Karpas-422 (cell line): Measurements from ENCODE around the gene MPP1. TPM values are rescaled to one million over a fixed set of nuclear protein-coding genes. Genes with fewer than 3 reads are reported as not detected.
"Not testable (repeated sequence)": the region's sequence is repeated elsewhere in the genome, so short reads cannot be mapped to it uniquely, and the experiment has no call there.

ENCODE experiments used
- DNase-seq: peaks from one replicate; pipeline ENCODE4 v3.0.0-alpha.2; 2015
- H2AFZ ChIP-seq: fragments of 200-600 bp; sonication (generic); 2 replicates; pipeline ENCODE4 v1.6.1; 2014; ENCODE audit warnings: antibody characterized with exemption, low read length, mixed read lengths
- H3K27ac ChIP-seq: fragments of 200-600 bp; sonication (generic); 2 replicates; pipeline ENCODE4 v1.5.1; 2014; ENCODE audit warnings: mild to moderate bottlenecking, low read length, moderate library complexity
- H3K27me3 ChIP-seq: fragments of 200-600 bp; sonication (generic); 2 replicates; pipeline ENCODE4 v1.6.1; 2014; ENCODE audit warnings: low read length, mixed read lengths
- H3K36me3 ChIP-seq: fragments of 200-600 bp; sonication (generic); 2 replicates; pipeline ENCODE4 v1.6.1; 2014; ENCODE audit warnings: low read length, mixed read lengths; ENCODE audit not compliant: insufficient read depth
- H3K4me1 ChIP-seq: fragments of 200-600 bp; sonication (generic); 2 replicates; pipeline ENCODE4 v1.6.1; 2014; ENCODE audit warnings: mild to moderate bottlenecking, low read length, mixed read lengths
- H3K4me2 ChIP-seq: fragments of 200-600 bp; sonication (generic); 2 replicates; pipeline ENCODE4 v1.6.1; 2014; ENCODE audit warnings: low read length, low read depth, mild to moderate bottlenecking; ENCODE audit not compliant: poor library complexity, severe bottlenecking
- H3K4me3 ChIP-seq: fragments of 200-600 bp; sonication (generic); 2 replicates; pipeline ENCODE4 v1.5.1; 2014; ENCODE audit warnings: mild to moderate bottlenecking, antibody characterized with exemption, low read length, mixed read lengths
- H3K79me2 ChIP-seq: fragments of 200-600 bp; sonication (generic); 2 replicates; pipeline ENCODE4 v1.6.1; 2014; ENCODE audit warnings: mild to moderate bottlenecking, low read length, mixed read lengths
- H3K9ac ChIP-seq: fragments of 200-600 bp; sonication (generic); 2 replicates; pipeline ENCODE4 v1.6.0; 2014; ENCODE audit warnings: low read length
- H3K9me2 ChIP-seq: fragments of 200-600 bp; sonication (generic), shearing (Covaris generic); replicated peaks from 2 replicates; pipeline ENCODE4 v1.6.0; 2014; ENCODE audit warnings: mild to moderate bottlenecking, low read length, moderate library complexity; ENCODE audit not compliant: insufficient read depth
- H3K9me3 ChIP-seq: fragments of 300-700, 200-600 bp; sonication (generic); 2 replicates; pipeline ENCODE4 v1.6.1; 2014; ENCODE audit warnings: low read length, mixed read lengths
- H4K20me1 ChIP-seq: fragments of 200-600 bp; sonication (generic); 2 replicates; pipeline ENCODE4 v1.6.1; 2014; ENCODE audit warnings: mild to moderate bottlenecking, antibody characterized with exemption, low read length, low read depth; ENCODE audit not compliant: insufficient read depth
- total RNA-seq: library from RNA; depleted of rRNA; stranded (reverse); fragments of >200 nt; shearing (Covaris generic); gene quantifications from 2 replicates; pipeline ENCODE4 v1.2.3, GENCODE V29; 2014; ENCODE audit warnings: low replicate concordance

The MPP1 gene
- total RNA-seq, 1 experiment from 2014 or later: 10.7 TPM

- H4K20me1 ChIP-seq, H3K27ac ChIP-seq, H3K4me2 ChIP-seq, H3K4me3 ChIP-seq, H3K36me3 ChIP-seq, H3K27me3 ChIP-seq, H3K9me2 ChIP-seq, H3K9ac ChIP-seq, DNase-seq, H3K9me3 ChIP-seq, H3K79me2 ChIP-seq, H2AFZ ChIP-seq: not testable (repeated sequence)
- peaks cover 23% of the 10 kb centered on the region for H3K4me1 ChIP-seq
Observed at GRCh38 chrX:154817048-154817618, 11.8 kb upstream of the MPP1 start.

- H2AFZ ChIP-seq, H3K79me2 ChIP-seq, H3K9me3 ChIP-seq, H3K4me3 ChIP-seq, H3K4me2 ChIP-seq, DNase-seq, H3K27ac ChIP-seq, H3K9ac ChIP-seq, H4K20me1 ChIP-seq, H3K36me3 ChIP-seq, H3K9me2 ChIP-seq, H3K27me3 ChIP-seq: not testable (repeated sequence)
- peaks cover 23% of the 10 kb centered on the region for H3K4me1 ChIP-seq
Observed at GRCh38 chrX:154816326-154816898, 11.1 kb upstream of the MPP1 start.

GRCh38 chrX:154815274-154815818, 10.1 kb upstream of the MPP1 start:
- Histone ChIP-seq H3K36me3 (no peaks in the 10 kb centered on the region), H3K27ac (no peak overlapping the region), H4K20me1 (no peaks in the 10 kb centered on the region), H3K4me1 (peaks cover 19% of the 10 kb centered on the region), H3K9me3 (no peaks in the 10 kb centered on the region), H3K27me3 (no peaks in the 10 kb centered on the region), H3K79me2 (no peaks in the 10 kb centered on the region), H3K9ac (no peak overlapping the region), H3K4me2 (no peak overlapping the region), H3K9me2 (no peaks in the 10 kb centered on the region), H2AFZ (no peak overlapping the region), H3K4me3 (no peak overlapping the region)
- no peak for DNase-seq

GRCh38 chrX:154813801-154814200, 8.5 kb upstream of the MPP1 start:
- no peaks in the 10 kb centered on the region for H3K79me2 ChIP-seq
- H3K4me2 ChIP-seq: no peak overlapping the region
- no peaks in the 10 kb centered on the region for H3K27me3 ChIP-seq
- no peak for DNase-seq
- H3K9me2 ChIP-seq: no peaks in the 10 kb centered on the region
- no peaks in the 10 kb centered on the region for H4K20me1 ChIP-seq
- H3K9ac ChIP-seq: no peak overlapping the region
- no peak overlapping the region for H2AFZ ChIP-seq
- no peaks in the 10 kb centered on the region for H3K9me3 ChIP-seq
- peaks cover 4% of the 10 kb centered on the region for H3K4me1 ChIP-seq
- H3K4me3 ChIP-seq: no peak overlapping the region
- H3K27ac ChIP-seq: no peak overlapping the region
- no peaks in the 10 kb centered on the region for H3K36me3 ChIP-seq

- Histone ChIP-seq H3K4me1 (no peaks in the 10 kb centered on the region), H3K36me3 (no peaks in the 10 kb centered on the region), H3K9ac (no peak overlapping the region), H3K9me2 (no peaks in the 10 kb centered on the region), H3K9me3 (no peaks in the 10 kb centered on the region), H3K79me2 (no peaks in the 10 kb centered on the region), H3K4me2 (no peak overlapping the region), H2AFZ (no peak overlapping the region), H3K27ac (no peak overlapping the region), H4K20me1 (no peaks in the 10 kb centered on the region), H3K27me3 (no peaks in the 10 kb centered on the region), H3K4me3 (no peak overlapping the region)
- DNase-seq: no peak
Observed at GRCh38 chrX:154812341-154813101, 7.2 kb upstream of the MPP1 start.

GRCh38 chrX:154809939-154810665, 4.8 kb upstream of the MPP1 start:
- no peak for DNase-seq
- Histone ChIP-seq H3K9me3 (no peaks in the 10 kb centered on the region), H3K27ac (no peak overlapping the region), H4K20me1 (no peaks in the 10 kb centered on the region), H3K79me2 (no peaks in the 10 kb centered on the region), H3K36me3 (no peaks in the 10 kb centered on the region), H3K4me3 (no peak overlapping the region), H3K9me2 (no peaks in the 10 kb centered on the region), H3K9ac (no peak overlapping the region), H2AFZ (no peak overlapping the region), H3K4me1 (peaks cover 7% of the 10 kb centered on the region), H3K4me2 (no peak overlapping the region), H3K27me3 (no peaks in the 10 kb centered on the region)

GRCh38 chrX:154806837-154807501, 1.7 kb upstream of the MPP1 start:
- Histone ChIP-seq H3K79me2 (no peaks in the 10 kb centered on the region), H3K4me2 (no peak overlapping the region), H3K4me3 (no peak overlapping the region), H3K9ac (no peak overlapping the region), H4K20me1 (no peaks in the 10 kb centered on the region), H3K9me3 (no peaks in the 10 kb centered on the region), H3K9me2 (no peaks in the 10 kb centered on the region), H3K4me1 (peaks cover 10% of the 10 kb centered on the region), H3K27ac (no peak overlapping the region), H3K27me3 (no peaks in the 10 kb centered on the region), H2AFZ (no peak overlapping the region), H3K36me3 (no peaks in the 10 kb centered on the region)
- DNase-seq: no peak
